Fibroblast of lung (primary cell): Measurements from ENCODE around the gene TSC22D2.

Experiments
- CTCF ChIP-seq, 2 donors: IDR thresholded peaks in 1 of 2; conservative IDR thresholded peaks in 1 of 2; 1 replicate in 1 of 2; 2 replicates in 1 of 2; pipeline ENCODE4 v1.5.1; 2011 to 2012; ENCODE audit warnings: low read length in 2 of 2, control low read depth in 1 of 2, inconsistent platforms in 1 of 2, low read depth in 1 of 2, mild to moderate bottlenecking in 1 of 2
- EZH2 ChIP-seq: IDR thresholded peaks from 2 replicates; pipeline ENCODE4 v1.5.1; 2012; ENCODE audit warnings: low read length, control low read depth, mild to moderate bottlenecking; ENCODE audit errors: missing control alignments

DNA sequence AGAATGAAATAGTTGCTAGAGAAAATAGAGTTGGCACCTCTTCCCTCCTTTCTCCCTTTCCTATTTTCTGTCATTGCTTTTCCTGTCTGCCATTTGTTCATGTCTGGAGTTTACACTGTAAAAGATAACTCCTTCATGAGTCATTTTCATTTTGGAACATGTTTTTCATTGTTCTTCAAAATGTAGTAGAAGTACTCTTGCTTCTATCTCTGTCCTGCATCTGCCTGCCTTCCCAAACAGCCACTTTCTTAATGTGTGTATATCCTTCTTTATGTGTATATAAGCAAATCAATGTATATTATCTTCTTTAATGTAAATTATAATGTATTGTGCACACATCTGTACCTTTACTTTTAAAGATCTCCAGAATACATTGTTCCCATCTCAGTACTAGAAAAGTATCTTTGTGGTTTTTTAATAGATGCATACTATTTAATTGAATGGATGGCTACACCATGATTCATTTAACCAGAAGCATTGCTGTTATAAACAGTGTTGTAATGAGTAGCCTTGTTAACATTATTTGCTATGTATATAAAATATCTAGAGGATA lies 41.1 kb downstream of the TSC22D2 start:
- TF ChIP-seq CTCF (conservative IDR thresholded peaks at IDR 0.05 in 1 of 2, IDR thresholded peaks at IDR 0.05 in 1 of 2; ENCODE audit: low read depth in 1 of 2, low read length in 2 of 2) (no peak), EZH2 (no peak)
